OCI-LY7 (cell line): ENCODE measurements around the gene CFAP54.

ENCODE experiments used
- CTCF ChIP-seq: fragments of 200-600 bp; sonication (generic); conservative IDR thresholded peaks from 2 replicates; pipeline ENCODE4 v1.5.1; 2014; ENCODE audit warnings: mild to moderate bottlenecking, antibody characterized with exemption, low read length, moderate library complexity, mixed read lengths
- EZH2phosphoT487 ChIP-seq: fragments of 200-600 bp; sonication (generic); IDR thresholded peaks from 2 replicates; pipeline ENCODE4 v1.6.1; 2018; ENCODE audit warnings: low read depth, borderline replicate concordance, mild to moderate bottlenecking, mixed run types, antibody characterized with exemption, low read length, moderate library complexity, mixed read lengths

- TF ChIP-seq CTCF, result no peak
- no peak for TF ChIP-seq EZH2phosphoT487
These were observed 320.7 kb downstream of the CFAP54 start for GRCh38 chr12:96810057-96810456.
